COLO829 (cell line): ENCODE measurements around the gene PRKAR1B.
"Not testable (repeated sequence)": the region's sequence is repeated elsewhere in the genome, so short reads cannot be mapped to it uniquely, and the experiment has no call there.

Experiments used
- DNase-seq: peaks from one replicate; pipeline ENCODE4 v3.0.0; 2012; ENCODE audit warnings: low spot score

Gene PRKAR1B

DNA sequence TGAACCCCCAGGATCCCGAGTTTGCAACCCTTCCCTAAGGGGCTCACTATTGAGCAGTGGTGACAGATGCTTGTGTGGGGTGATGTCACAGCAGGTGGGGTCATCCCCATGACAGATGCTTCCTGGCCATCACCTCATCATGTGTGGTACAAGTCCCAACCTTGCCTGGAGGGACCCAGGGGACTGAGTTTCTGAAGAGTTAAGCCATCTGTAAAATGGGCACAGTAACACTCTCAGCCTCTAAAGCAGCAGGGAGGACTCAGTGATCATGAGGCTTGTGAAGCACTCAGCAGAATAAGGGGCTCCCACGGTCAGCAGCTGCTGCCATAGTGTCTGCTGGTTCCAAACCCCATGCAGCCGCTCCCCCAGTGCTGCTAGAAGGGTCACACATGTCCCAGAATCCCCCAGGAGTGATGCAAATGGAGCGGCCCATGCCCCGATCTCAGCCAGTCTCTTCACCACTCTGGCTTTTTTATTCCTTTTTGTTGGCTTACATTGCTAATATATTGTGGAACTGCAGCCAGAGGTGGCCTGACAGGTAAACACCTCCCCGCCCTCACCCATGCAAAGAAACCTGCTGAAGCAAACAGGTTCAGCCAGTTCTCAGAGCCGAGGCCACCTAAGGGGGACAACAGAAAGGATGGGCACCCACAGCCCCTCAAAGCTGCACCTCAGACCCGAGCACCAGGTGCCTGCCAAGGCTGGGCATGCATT, 105.4 kb downstream of the PRKAR1B start:
- DNase-seq = no peak

DNA sequence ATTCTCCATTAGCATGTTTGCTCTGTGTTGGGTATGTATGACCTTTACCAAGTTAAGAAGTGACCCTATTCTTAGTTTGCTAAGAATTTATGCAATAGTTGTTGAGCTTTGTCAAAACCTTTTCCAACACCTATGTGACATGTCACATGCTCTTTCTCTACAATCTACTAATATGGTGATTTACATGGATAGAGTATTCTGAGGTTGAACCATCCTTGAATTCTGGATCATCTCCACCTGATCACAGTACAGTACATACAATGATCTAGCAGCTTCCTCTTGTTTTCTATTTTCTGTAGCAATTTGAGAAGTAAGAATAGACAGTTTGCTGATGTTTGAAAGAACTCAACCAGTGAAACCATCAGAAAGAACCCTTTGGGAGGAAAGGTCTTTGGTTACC, 106.2 kb downstream of the PRKAR1B start:
- no peak for DNase-seq

DNA sequence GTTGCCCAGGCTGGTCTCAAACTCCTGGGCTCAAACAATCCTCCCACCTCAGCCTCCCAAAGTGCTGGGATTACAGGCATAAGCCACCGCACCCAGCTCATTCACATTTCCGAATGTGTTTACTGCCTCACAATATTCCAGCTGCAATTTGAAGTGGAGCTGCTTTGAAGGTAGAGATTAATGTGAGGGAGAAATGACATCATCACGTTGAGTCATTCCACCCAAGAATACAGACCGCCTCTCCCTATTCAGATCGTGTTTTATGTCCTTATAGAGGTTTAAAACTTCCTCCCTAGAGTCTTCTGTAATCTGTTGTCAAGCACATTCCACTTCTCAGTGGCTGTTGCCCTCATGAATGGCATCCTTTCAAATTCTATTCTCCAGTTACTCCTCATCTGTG, 107.0 kb downstream of the PRKAR1B start:
- peak; percentile 93 for DNase-seq

DNA sequence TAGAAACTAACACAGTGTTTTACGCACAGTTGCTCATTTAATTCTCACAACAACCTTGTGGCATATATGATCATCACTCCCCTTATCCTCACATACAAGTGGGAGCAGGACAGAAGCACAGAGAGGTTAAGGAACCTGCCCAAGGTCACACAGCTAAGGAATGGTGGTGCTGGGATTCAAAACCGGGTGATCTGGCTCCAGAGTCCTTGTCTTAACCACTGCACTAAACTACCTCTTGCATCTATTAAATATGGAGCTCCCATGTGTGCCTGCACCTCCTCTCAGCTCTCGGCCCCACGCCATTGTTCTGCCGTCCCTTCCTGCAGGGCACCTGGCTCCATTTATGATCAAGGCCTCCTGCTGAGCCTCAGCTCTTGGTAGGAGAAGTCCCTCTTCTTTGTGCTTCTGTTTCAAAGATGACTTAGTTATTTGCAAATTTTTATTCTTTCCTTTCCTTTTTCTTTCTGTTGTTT, 107.7 kb downstream of the PRKAR1B start:
- no peak for DNase-seq

DNA sequence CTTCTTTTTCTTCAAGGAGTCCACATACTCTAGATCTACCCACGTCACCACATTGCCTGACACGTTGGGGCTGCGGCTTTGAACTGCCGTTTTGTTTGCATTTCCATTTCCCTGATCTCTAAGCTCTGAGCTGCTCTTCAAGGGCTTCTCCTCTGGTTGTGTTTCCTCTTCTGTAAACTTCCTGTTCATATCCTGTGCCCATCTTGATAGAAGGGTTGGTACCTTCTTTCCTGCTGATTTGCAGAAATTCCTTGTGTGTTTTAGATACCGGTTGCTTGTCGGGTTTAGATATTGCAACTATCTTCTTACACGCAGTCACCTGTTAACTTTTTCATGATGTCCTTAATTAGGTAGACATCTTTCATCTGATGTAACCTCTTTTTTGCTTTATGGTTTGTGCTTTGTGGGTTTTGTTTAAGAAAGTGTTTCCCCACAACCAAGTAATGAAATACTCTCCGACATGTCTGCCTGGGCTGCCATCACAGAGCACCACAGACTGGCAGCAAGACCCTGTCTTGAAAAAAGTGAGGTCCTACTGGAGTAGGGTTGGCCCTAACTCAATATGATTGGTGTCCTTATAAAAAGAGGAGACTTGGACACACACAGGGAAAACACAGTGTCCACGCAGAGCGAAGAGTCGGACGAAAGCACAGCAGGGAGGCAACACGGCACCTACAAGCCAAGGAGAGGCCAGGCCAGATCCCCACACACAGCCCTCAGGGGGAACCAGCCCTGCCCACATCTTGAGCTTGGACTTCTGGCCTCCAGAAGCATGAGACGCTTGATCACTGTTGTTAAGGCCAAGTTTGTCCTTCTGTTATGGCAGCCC, 108.3 kb downstream of the PRKAR1B start:
- no peak for DNase-seq

DNA sequence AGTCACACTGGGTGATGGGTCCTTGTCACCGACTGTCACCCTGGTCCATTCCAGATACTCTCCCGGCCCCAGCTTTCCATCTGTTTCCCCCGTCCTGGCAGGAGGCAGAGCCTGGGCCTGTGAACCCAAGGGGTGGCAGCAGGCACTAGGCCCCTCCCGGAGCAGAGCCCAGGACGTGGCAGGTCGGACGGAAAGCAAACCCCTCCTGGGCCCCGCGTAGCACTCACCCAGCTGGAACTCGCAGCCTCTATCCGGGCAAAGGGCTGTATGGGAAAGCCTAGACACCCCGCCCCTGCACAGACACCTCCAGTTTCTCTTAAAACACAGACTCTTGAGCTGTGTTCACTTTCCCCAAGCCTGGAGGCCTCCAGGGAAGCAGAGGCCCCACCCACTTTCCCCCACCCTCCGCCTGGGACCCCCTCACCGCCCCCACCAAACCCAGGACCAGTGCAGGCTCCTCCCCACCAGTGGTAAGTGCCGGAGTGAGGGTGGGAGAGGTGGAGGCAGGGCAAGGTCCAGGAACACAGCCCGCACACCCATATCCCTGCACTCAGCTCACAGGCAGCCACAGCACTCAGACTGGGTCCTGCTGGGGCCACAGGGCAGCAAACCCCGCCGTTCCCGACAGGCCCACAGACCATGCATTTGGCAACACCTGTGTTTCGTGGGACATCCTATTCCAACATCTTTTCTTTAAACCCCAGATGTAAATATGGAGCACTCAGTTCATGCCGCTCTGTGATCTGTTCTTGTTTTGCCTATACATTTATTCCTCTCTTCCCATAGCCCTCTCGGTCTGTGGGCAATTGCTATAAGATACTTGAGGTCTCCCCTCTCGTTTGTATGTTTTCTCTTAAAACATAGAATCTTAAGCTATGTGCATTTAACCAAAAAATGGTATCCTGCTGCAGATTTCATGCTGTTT, 109.2 kb downstream of the PRKAR1B start:
- no peak for DNase-seq

DNA sequence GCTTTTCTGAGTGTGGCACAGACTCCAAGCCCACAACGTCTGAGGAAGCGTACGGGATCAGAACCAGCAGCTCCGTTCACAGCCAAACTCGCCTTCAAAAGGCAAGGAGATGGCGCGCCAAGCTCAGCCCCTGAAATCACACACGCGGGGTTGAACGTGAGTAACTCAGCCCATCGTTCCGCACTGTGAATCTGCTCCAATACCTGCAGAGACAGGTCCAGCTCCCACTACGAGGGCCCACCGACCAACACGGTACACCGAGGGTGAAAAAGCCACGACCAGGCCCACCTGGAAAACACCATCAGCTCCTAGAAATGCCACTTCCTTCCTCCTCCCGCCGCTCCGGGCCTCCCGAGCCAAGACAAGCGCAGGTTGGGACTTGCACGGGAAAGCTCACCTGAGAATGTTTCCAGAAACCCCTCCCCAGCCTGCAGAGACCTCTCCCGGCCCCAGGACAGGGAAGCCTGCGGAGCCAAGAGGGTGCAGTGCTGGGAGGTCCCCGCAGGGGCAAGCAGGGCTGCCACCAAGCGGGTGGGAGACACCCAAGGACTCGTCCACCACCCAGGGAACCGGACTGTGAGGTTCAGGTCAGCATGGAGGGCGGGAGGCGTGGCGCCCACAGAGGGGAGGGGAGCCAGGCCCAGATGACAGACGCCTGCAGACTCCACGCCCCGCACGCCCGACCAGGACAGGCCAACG, 113.5 kb downstream of the PRKAR1B start:
- no peak for DNase-seq

DNA sequence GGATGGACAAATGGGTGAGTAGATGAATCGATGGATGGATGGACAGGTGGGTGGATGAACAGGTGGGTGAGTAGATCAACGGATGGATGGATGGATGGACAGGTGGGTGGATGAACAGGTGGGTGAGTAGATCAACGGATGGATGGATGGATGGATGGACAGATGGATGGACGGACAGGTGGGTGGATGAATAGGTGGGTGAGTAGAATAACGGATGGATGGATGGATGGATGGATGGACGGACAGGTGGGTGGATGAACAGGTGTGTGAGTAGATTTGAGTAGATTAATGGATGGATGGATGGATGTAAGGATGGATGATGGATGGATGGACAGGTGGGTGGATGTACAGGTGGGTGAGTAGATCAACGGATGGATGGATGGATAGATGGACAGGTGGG, 115.2 kb downstream of the PRKAR1B start:
- DNase-seq = not testable (repeated sequence)

DNA sequence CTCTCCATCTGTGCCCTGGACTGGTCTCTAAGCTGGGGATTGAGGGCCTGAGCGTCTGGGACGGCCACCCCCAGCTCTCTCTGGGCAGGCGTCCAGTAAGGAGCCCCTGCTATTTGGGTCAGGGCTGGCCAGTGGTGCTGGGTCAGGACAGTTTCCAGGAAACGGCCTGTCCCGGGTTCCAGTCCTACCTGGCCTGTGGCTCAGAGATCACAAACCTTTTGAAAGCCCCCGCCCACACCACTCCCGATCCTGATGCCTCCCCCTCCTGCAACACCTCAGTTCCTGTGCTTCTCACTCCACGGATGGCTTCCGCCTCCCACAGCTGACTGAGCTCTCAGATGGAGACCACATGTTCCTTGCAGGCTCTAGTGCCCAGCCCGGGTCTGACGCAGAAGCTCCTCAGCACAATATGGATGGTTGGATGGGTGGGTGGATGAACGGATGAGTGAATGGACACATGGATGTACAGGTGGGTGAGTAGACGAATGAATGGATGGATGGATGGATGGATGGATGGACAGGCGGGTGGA, 115.7 kb downstream of the PRKAR1B start:
- DNase-seq = no peak

DNA sequence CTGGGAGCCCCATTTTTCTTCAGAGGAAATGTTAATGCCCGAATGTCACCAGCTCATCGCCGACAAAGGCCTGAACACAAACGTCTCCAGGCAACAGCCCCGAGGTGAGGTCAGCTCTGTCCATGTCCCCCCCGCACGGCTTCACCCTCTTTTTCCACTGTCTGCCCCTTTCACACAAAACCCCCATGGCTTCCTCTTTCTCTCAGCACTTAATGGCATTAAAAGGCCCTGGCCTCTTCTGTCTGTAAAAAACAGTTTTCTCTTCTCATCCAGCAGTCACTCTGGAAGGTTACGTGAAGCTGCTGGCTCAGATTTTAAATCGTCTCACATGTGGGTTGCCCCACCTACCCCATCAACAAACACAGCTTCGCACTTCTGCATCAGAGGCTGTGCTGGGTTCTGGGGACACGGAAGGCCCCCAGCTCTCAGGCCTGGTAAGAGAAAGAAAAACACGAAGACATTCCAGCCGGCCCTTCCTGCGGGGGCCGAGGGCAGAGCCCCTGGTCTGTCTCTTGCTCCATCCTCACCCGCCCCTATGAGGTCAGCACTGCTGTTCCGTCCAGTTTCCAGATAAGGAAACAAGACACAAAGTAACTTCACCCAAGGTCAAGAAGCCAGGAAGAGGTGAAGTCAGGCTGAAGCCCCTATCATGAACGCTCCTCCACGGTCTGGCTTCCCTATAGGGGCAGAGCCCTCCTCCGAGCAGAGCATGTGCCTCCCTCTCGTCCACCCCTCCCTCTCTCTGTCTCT, 116.4 kb downstream of the PRKAR1B start:
- DNase-seq = no peak

DNA sequence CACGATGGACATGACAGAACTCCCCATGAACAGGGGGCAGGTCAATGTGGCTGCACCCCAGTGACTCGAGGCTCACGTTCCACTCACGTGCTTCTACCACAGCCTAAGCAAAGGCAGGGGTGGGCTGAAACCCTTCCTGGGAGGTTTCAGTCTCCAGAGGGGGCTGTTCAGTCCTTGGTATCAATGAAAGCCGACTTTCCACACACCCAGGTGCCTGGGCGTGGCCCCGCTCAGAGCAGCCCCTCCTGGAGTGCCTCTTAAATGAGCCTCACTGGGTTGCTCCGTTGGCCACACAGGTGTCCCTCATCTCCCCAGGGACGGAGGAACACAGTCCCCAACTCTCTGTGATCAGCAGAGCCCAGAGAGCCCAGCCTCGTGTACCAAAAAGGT, 116.9 kb downstream of the PRKAR1B start:
- DNase-seq = no peak

DNA sequence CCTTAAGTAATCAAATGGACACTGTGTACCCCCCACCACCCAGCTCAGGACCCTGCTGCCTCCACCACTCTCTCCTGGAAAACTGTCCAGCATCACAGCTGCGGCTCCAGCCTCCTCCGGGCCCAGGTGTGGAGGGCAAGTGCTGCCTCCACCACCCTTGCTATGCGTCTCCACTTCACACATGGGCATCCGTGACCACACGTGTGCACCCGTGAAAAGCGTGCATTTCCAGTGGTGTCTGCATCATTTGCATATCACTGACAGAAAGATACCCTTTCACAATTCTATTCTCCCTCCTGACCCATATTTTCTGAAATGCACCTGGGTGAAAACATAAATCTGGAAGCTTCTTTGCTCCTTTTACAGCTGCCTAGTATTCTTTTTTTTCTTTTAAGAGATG, 117.7 kb downstream of the PRKAR1B start:
- DNase-seq = no peak

DNA sequence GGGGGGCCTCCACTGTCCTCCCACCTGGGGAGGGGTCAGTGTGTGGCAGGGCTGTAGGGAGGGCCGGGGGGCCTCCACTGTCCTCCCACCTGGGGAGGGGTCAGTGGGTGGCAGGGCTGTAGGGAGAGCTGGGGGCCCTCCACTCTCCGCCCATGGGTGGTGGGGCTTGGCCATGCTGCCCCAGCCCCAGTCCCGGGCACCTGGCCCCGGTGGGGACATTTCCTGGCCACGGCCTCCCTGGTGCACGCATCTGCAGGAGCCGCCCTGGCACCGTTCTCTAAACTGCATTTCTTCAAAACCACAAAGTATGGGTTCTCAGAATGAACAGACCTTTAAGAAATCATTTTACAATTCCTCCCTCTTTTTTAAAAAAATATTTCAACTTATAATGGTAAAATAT, 118.1 kb downstream of the PRKAR1B start:
- no peak for DNase-seq

DNA sequence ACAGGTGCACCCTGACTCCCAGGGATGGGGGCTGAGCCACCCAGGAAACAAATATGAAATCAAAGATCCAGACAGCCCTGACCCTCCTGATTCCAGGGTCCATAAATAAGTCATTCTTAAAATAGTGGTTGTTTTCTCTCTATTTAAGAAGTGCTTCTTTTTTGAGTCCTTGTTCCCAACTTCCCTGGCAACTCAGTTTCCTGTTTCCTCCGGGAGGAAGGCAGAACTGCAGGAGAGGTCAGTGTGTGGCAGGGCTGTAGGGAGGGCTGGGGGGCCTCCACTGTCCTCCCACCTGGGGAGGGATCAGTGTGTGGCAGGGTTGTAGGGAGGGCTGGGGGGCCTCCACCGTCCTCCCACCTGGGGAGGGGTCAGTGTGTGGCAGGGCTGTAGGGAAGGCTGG, 118.7 kb downstream of the PRKAR1B start:
- DNase-seq = no peak

DNA sequence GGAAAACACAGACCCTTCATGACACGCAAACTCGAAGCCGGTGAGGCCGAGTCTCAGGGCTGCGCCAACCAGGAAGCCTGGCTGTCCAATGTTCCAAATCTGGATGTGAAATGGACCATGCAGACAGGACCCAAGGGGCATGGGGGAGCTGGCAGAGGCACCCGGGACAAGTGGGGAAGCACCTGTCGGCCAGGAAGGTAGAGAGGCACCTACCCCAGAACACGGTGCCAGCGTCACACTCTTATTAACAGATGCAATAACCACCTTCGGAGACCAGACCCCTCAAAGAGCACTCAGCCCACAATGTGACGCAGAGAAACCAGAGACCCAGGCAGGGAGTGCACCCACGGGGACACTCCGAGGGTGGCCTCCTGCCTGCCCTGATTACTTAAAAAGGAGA, 119.1 kb downstream of the PRKAR1B start:
- no peak for DNase-seq

DNA sequence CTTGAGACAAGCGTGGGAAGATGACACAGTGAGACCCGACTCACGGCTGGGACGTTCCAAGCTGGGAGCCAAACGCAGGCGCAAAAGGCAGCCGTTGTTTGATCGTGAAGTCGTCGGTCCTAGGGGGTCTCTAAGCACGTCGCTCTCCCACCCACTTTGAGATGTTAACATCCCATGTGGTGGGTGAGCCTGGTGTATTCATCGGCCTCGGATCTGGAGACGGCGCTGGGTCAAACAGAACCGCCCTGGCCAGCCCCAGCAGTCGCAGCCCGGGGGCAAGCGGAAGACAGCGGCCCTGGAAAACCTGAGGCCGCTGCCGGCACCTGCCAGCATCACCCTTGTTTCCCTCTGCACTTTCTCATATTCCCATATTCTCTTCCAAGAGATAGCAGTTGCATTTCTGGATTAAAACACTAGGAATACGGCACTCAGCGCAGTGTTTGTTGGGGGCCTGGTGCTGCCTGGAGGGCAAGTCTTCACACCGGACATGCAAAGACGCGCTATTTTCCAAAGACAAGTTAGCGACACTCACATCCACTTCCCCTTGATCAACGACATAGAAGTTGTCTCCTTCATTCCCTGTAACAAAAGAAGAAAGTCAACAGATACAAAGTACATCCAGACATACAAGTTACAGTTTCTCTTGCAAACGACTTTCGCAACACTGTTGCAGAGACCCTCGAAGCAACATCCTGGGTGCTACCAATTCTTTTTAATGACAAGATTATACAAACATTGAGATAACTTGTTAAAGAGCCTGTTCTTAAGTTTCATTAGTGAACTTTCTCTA, 121.2 kb downstream of the PRKAR1B start:
- DNase-seq = no peak

DNA sequence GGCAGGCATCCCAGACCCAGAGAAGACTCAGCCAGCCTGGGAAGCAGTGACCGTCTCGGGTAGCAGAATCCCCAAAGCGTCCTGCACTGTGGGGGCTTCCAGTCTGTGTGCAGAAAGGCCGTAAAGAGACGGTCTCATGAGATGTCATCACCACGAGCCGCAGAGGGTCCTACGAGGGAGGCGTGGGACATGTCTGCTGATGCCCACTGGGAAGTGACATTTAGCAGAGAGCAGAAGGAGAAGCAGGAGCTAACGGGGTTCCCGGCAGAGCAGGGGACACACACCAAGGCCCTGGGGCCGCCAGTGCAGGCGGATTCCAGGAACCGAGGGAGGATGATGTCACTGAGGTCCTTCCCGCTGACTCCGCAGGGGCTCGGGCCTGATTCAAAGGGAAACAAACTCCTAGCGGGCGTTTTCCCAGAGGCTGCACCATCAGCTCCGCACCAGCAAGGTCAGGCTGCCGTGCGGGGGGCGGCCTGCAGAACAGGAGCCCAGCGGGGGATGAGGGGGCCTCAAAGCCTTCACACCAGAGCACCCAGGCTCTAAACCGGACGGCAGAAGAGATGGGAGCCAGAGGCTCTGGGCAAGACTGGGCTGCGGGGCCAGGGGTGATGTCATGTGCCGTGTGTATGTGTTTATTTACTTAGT, 122.1 kb downstream of the PRKAR1B start:
- no peak for DNase-seq

DNA sequence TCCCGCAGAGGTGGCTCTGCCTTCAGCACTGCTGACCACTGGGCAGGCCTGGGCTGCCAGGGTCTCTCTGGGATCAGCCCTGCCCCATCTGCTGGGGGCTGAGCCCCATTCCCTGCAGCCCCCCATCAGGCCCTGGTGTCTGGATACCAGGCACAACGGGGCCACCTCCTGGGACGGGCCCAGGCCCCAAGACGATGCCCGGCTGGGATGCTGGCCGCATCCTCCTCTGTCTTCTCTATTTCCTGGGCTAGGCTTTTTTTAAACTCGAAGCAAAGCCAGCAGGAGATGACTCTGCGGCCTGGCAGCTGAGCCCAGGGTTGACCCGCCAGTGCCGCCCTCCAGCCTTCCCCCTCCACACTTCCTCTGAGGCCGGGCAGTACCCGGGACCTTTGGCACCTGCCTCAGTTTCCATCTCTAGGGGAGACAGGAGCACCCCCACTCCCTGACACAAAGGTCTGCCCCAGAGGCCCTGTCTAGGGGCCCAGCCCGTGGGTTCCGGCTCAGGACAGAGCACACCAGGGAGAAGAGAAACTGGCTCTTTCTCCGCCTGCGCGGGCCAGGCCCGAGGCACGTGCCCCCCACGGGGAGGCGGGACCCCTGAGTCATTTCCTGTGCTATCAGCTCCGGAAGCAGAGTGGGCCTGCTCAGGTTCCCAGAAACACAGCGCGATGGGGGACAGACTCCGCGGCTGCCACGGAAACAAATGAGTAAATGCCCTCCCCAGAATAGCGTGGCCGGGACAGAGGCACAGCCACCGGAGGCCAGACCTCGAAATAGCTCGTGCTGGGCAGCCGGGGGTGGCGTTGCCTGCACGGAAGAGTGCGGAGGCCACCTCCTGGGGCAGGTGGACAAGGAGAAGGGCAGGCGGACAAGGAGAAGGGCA, 122.8 kb downstream of the PRKAR1B start:
- no peak for DNase-seq
